ENCODE measurements around the gene NETO1. TPM values are rescaled to one million over a fixed set of nuclear protein-coding genes. Genes with fewer than 3 reads are reported as not detected.

NETO1 gene
- total RNA-seq, 1 experiment from 2014 or later: 5.9 TPM

- Histone ChIP-seq H2AFZ (ENCODE audit: low read length) (no peak overlapping the region), H2BK5ac (ENCODE audit: insufficient read length, low read length) (no peak overlapping the region), H3K56ac (ENCODE audit: insufficient read length, low read depth, low read length) (no peak overlapping the region), H3K79me1 (ENCODE audit: insufficient read depth, low read depth, low read length, poor library complexity, severe bottlenecking) (no peaks in the 10 kb centered on the region), H4K8ac (replicated peaks; ENCODE audit: insufficient read length, low read depth, low read length) (no peak overlapping the region), H2BK20ac (ENCODE audit: low read depth, low read length, poor library complexity, severe bottlenecking) (no peak overlapping the region), H3K9me3 (ENCODE audit: control insufficient read depth, low read depth, low read length) (no peaks in the 10 kb centered on the region), H3K23me2 (ENCODE audit: insufficient read length, low read depth, low read length, poor library complexity, severe bottlenecking) (peaks cover 23% of the 10 kb centered on the region), H3K4me1 (ENCODE audit: insufficient read depth, low read length) (no peaks in the 10 kb centered on the region; the same call in 1 of the 2 replicates), H3K79me2 (ENCODE audit: insufficient read depth, low read length) (no peaks in the 10 kb centered on the region), H3T11ph (ENCODE audit: low read length) (no peak overlapping the region), H2BK15ac (ENCODE audit: low read depth, low read length) (no peak overlapping the region), H3K14ac (ENCODE audit: insufficient read depth, low read length) (no peak overlapping the region), H4K5ac (ENCODE audit: insufficient read length, low read depth, low read length) (no peak overlapping the region), H3K27me3 (ENCODE audit: insufficient read depth, low read length) (peaks cover 4% of the 10 kb centered on the region; the same call in 1 of the 2 replicates), H4K20me1 (ENCODE audit: control insufficient read depth, insufficient read depth, insufficient read length) (no peaks in the 10 kb centered on the region), H3K18ac (ENCODE audit: insufficient read length, low read depth, low read length) (no peak overlapping the region), H2AK5ac (ENCODE audit: insufficient read length, low read length) (no peak overlapping the region), H3K9ac (ENCODE audit: extremely low read depth, insufficient read length, low read length) (no peak overlapping the region), H4K91ac (ENCODE audit: insufficient read length, low read depth, low read length) (no peak overlapping the region), H3K27ac (ENCODE audit: insufficient read length, low read depth, low read length) (no peak overlapping the region), H3K4ac (ENCODE audit: low read depth, low read length) (no peak overlapping the region), H3K4me2 (ENCODE audit: insufficient read depth, insufficient read length, low read length) (no peak overlapping the region), H3K23ac (ENCODE audit: insufficient read length, low read depth, low read length) (no peak overlapping the region), H2BK12ac (ENCODE audit: insufficient read length, low read depth, low read length) (no peak overlapping the region), H2BK120ac (ENCODE audit: low read depth, low read length, poor library complexity, severe bottlenecking) (no peak overlapping the region)
- H3K36me3 Mint-ChIP-seq (ENCODE audit: insufficient read depth in 1 of 3, low read depth in 3 of 3): no peaks in the 10 kb centered on the region
- WGBS (ENCODE audit: extremely low coverage, insufficient read length, low lambda C conversion rate): no CpG with 5 or more reads among the region's 5 CpGs
- peaks cover 15% of the 10 kb centered on the region in 2 experiments for H3K4me1 Mint-ChIP-seq
- H3K9me3 Mint-ChIP-seq: no peaks in the 10 kb centered on the region
- H3K27ac Mint-ChIP-seq: no peak overlapping the region
- no peak overlapping the region for H3K4me3 Mint-ChIP-seq
- peaks cover 53% of the 10 kb centered on the region for H3K27me3 Mint-ChIP-seq (ENCODE audit: low read depth)
- TF ChIP-seq, protein P1, sequence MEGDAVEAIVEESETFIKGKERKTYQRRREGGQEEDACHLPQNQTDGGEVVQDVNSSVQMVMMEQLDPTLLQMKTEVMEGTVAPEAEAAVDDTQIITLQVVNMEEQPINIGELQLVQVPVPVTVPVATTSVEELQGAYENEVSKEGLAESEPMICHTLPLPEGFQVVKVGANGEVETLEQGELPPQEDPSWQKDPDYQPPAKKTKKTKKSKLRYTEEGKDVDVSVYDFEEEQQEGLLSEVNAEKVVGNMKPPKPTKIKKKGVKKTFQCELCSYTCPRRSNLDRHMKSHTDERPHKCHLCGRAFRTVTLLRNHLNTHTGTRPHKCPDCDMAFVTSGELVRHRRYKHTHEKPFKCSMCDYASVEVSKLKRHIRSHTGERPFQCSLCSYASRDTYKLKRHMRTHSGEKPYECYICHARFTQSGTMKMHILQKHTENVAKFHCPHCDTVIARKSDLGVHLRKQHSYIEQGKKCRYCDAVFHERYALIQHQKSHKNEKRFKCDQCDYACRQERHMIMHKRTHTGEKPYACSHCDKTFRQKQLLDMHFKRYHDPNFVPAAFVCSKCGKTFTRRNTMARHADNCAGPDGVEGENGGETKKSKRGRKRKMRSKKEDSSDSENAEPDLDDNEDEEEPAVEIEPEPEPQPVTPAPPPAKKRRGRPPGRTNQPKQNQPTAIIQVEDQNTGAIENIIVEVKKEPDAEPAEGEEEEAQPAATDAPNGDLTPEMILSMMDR (conservative IDR thresholded peaks at IDR 0.05): no peak
- DNase-seq: no peak
Observed at GRCh38 chr18:72871091-72871490, 3.3 kb upstream of the NETO1 start.
